Tibial nerve (tissue), 4 donors: ENCODE measurements around the gene ARHGAP20.

Experiments
- CTCF ChIP-seq, 5 experiments: fragments of 200-600 bp in 3 of 5; fragments of 450-650 bp in 2 of 5; sonication (generic) in 3 of 5; IDR thresholded peaks; one replicate each; pipeline ENCODE4 v1.5.1; 2016 to 2019; ENCODE audit warnings: antibody characterized with exemption in 5 of 5, mild to moderate bottlenecking in 3 of 5, moderate library complexity in 2 of 5
- EP300 ChIP-seq, 2 donors: sonication (generic); formaldehyde crosslinking; IDR thresholded peaks; one replicate each; pipeline ENCODE4 v1.6.1; 2017; ENCODE audit warnings: antibody characterized with exemption in 2 of 2, mild to moderate bottlenecking in 1 of 2

- TF ChIP-seq CTCF (IDR thresholded peaks at IDR 0.05) (no peak), EP300 (IDR thresholded peaks at IDR 0.05) (no peak)
These were observed 80.7 kb downstream of the ARHGAP20 start for GRCh38 chr11:110631551-110631950.
